Astrocyte (in vitro differentiated cells and primary cell): Measurements from ENCODE around the gene PPP1R7. TPM values are rescaled to one million over a fixed set of nuclear protein-coding genes. Genes with fewer than 3 reads are reported as not detected.

Experiments
- DNase-seq: peaks from one replicate; pipeline ENCODE4 v3.0.0-alpha.2; 2010; ENCODE audit warnings: low read depth
- FAIRE-seq: peaks from 2 replicates; lab custom pipeline; 2011; peaks lifted over from hg19 to GRCh38; lab: Jason Lieb, UNC
- H2AFZ ChIP-seq: 2 replicates; pipeline ENCODE4 v1.6.0; 2012; ENCODE audit warnings: low read depth, low read length, inconsistent platforms
- H3K27ac ChIP-seq: 2 replicates; pipeline ENCODE4 v1.5.1; 2011; ENCODE audit warnings: low read depth, low read length, inconsistent platforms
- H3K27me3 ChIP-seq: 2 replicates; pipeline ENCODE4 v1.6.0; 2011; ENCODE audit warnings: low read length, inconsistent platforms; ENCODE audit not compliant: insufficient read depth
- H3K36me3 ChIP-seq: 2 replicates; pipeline ENCODE4 v1.5.1; 2011; ENCODE audit warnings: low read length, inconsistent platforms; ENCODE audit not compliant: insufficient read depth
- H3K4me1 ChIP-seq: 2 replicates; pipeline ENCODE4 v1.5.1; 2011; ENCODE audit warnings: low read length, inconsistent platforms; ENCODE audit not compliant: insufficient read depth
- H3K4me2 ChIP-seq: 2 replicates; pipeline ENCODE4 v1.6.0; 2012; ENCODE audit warnings: low read length, inconsistent platforms
- H3K4me3 ChIP-seq: 2 replicates; pipeline ENCODE4 v1.5.1; 2011; ENCODE audit warnings: low read depth, mild to moderate bottlenecking, low read length, inconsistent platforms; ENCODE audit not compliant: insufficient read depth
- H3K79me2 ChIP-seq: 2 replicates; pipeline ENCODE4 v1.6.0; 2012; ENCODE audit warnings: mild to moderate bottlenecking, low read length, inconsistent platforms; ENCODE audit not compliant: insufficient read depth
- H3K9ac ChIP-seq: 2 replicates; pipeline ENCODE4 v1.6.0; 2012; ENCODE audit warnings: mild to moderate bottlenecking, low read length, inconsistent platforms
- H3K9me3 ChIP-seq: 2 replicates; pipeline ENCODE4 v1.5.1; 2012; ENCODE audit warnings: low read depth, mild to moderate bottlenecking, low read length, inconsistent platforms; ENCODE audit not compliant: insufficient read depth
- H4K20me1 ChIP-seq: 2 replicates; pipeline ENCODE4 v1.6.0; 2012; ENCODE audit warnings: low read length, inconsistent platforms; ENCODE audit not compliant: insufficient read depth
- H3K27ac Mint-ChIP-seq: one replicate; pipeline ENCODE4 v1.8.0; 2021; ENCODE audit warnings: mild to moderate bottlenecking, mixed read lengths; ENCODE audit not compliant: unreplicated experiment
- H3K27me3 Mint-ChIP-seq: one replicate; pipeline ENCODE4 v1.8.0; 2021; ENCODE audit warnings: low read depth, mixed read lengths; ENCODE audit not compliant: unreplicated experiment
- H3K36me3 Mint-ChIP-seq: one replicate; pipeline ENCODE4 v1.8.0; 2021; ENCODE audit warnings: low read depth, mixed read lengths; ENCODE audit not compliant: unreplicated experiment
- H3K4me1 Mint-ChIP-seq: one replicate; pipeline ENCODE4 v1.8.0; 2021; ENCODE audit warnings: low read depth, mixed read lengths; ENCODE audit not compliant: unreplicated experiment
- H3K4me3 Mint-ChIP-seq: one replicate; pipeline ENCODE4 v1.8.0; 2021; ENCODE audit warnings: mild to moderate bottlenecking, moderate library complexity, mixed read lengths; ENCODE audit not compliant: unreplicated experiment
- H3K9me3 Mint-ChIP-seq: one replicate; pipeline ENCODE4 v1.8.0; 2021; ENCODE audit warnings: mild to moderate bottlenecking, mixed read lengths; ENCODE audit not compliant: unreplicated experiment
- CTCF ChIP-seq: IDR thresholded peaks from 2 replicates; pipeline ENCODE4 v1.5.1; 2011; ENCODE audit warnings: low read depth, mild to moderate bottlenecking, inconsistent platforms, low read length, moderate library complexity; ENCODE audit not compliant: insufficient read depth
- EZH2 ChIP-seq: IDR thresholded peaks from 2 replicates; pipeline ENCODE4 v1.6.1; 2012; ENCODE audit warnings: mild to moderate bottlenecking, low read length, inconsistent platforms; ENCODE audit not compliant: insufficient read depth
- total RNA-seq: library from RNA; stranded (reverse); gene quantifications from 2 replicates; pipeline ENCODE4 v1.2.1, GENCODE V29; 2021

The PPP1R7 gene
- total RNA-seq, 1 donor from 2014 or later = 53.4 TPM

GRCh38 chr2:241201445-241202267, 51.4 kb downstream of the PPP1R7 start:
- no peaks in the 10 kb centered on the region for H3K4me1 ChIP-seq
- H3K9ac ChIP-seq = no peak overlapping the region
- no peaks in the 10 kb centered on the region for H3K36me3 ChIP-seq
- no peak overlapping the region for H2AFZ ChIP-seq
- H3K36me3 Mint-ChIP-seq = no peaks in the 10 kb centered on the region
- no peak overlapping the region for H3K4me3 ChIP-seq
- no peak overlapping the region for H3K4me3 Mint-ChIP-seq
- no peaks in the 10 kb centered on the region for H3K9me3 Mint-ChIP-seq
- H3K79me2 ChIP-seq = no peaks in the 10 kb centered on the region
- DNase-seq (no peak), FAIRE-seq (no peak)
- no peaks in the 10 kb centered on the region for H4K20me1 ChIP-seq
- TF ChIP-seq CTCF (no peak), EZH2 (no peak)
- no peaks in the 10 kb centered on the region for H3K9me3 ChIP-seq
- no peak overlapping the region for H3K27ac ChIP-seq
- peaks cover 17% of the 10 kb centered on the region for H3K27me3 Mint-ChIP-seq
- H3K4me1 Mint-ChIP-seq = no peaks in the 10 kb centered on the region
- H3K4me2 ChIP-seq = no peak overlapping the region
- H3K27me3 ChIP-seq = peaks cover 5% of the 10 kb centered on the region
- H3K27ac Mint-ChIP-seq = no peak overlapping the region

- no peaks in the 10 kb centered on the region for H3K9me3 Mint-ChIP-seq
Measured at GRCh38 chr2:241202268-241202585, 52.0 kb downstream of the PPP1R7 start.

More at GRCh38 chr2:241202268-241202585, 52.0 kb downstream of the PPP1R7 start:
- Histone ChIP-seq H3K36me3 (no peaks in the 10 kb centered on the region), H3K79me2 (no peaks in the 10 kb centered on the region), H3K9ac (no peak overlapping the region), H3K4me2 (no peak overlapping the region), H3K9me3 (no peaks in the 10 kb centered on the region), H4K20me1 (no peaks in the 10 kb centered on the region), H3K4me3 (no peak overlapping the region), H3K27me3 (peaks cover 5% of the 10 kb centered on the region), H3K4me1 (no peaks in the 10 kb centered on the region), H2AFZ (no peak overlapping the region), H3K27ac (no peak overlapping the region)
- DNase-seq (no peak), FAIRE-seq (no peak)
- peaks cover 17% of the 10 kb centered on the region for H3K27me3 Mint-ChIP-seq
- H3K27ac Mint-ChIP-seq = no peak overlapping the region
- H3K4me1 Mint-ChIP-seq = no peaks in the 10 kb centered on the region
- H3K4me3 Mint-ChIP-seq = no peak overlapping the region
- H3K36me3 Mint-ChIP-seq = no peaks in the 10 kb centered on the region
- TF ChIP-seq EZH2 (no peak), CTCF (no peak)
